COLO668 (cell line): ENCODE measurements around the gene LMLN.
A peak's percentile ranks its signal among the peaks of the same experiment; 100 is the strongest.
"Not testable (repeated sequence)": the region's sequence is repeated elsewhere in the genome, so short reads cannot be mapped to it uniquely, and the experiment has no call there.

ENCODE experiments used
- DNase-seq: peaks from one replicate; lab custom pipeline; 2025; ENCODE audit not compliant: unreplicated experiment; lab: John Stamatoyannopoulos, UW

LMLN gene

DNA sequence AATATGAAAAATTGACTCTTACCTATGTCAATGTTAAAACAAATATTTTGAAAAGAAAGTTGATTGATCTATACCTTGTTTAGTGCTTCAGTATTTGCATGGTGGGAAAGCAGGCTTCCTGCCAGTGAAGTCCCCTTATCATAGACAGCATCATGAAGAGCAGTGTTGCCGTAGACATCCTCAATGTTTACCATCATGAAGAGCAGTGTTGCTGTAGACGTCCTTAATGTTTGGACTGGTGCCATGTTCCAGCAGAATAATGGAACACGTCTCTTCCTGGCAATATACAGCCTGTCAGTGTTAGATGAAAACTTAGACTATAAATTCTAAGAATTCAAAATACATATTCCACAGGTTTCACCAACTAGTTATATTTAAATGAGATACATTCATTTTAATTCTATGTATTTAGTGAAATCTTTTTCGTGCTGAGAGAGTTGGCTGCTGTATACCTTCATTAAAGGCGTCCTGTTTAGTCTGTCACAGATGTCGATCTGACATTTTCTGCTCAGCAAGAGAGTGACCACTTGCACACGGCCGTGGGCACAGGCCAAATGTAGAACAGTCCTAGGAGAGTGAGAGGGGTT lies 116.8 kb downstream of the LMLN start:
- peak; percentile 25 for DNase-seq

DNA sequence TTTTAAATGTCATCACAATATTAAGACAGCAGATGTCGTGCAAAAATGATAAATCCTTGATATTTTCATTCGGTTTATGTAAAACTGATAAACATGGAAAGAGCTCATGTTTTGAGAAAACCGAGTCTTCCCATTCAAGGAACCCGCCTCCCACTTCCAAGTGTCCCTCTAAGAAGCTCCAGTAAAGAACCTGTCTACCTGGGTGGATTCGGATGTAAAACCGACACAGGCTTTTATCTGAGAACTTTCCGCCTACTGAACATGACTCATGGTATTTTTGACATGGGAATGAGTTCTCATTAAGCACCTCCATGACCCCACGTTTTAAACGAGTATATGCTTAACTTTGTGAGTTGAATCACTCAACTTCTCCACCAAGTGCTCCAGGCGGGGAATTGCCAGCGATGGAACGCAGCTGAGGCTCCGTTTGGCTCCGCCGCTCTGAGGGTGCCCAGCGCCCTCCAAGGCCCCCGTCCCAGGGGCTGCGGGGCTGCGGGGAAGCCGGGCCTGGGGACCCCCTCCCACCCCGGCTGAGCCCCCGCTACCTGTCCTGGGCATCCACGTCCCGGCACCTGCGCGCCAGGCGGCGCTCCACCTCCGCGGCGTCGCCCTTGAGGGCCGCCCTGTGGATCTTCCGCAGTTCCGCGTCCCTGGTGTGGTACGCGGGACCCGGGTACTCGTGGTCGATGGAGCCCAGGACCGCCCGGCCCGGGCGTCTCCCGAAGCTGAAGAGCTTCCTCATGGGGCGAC lies 119.9 kb downstream of the LMLN start:
- DNase-seq = peak; percentile 56

DNA sequence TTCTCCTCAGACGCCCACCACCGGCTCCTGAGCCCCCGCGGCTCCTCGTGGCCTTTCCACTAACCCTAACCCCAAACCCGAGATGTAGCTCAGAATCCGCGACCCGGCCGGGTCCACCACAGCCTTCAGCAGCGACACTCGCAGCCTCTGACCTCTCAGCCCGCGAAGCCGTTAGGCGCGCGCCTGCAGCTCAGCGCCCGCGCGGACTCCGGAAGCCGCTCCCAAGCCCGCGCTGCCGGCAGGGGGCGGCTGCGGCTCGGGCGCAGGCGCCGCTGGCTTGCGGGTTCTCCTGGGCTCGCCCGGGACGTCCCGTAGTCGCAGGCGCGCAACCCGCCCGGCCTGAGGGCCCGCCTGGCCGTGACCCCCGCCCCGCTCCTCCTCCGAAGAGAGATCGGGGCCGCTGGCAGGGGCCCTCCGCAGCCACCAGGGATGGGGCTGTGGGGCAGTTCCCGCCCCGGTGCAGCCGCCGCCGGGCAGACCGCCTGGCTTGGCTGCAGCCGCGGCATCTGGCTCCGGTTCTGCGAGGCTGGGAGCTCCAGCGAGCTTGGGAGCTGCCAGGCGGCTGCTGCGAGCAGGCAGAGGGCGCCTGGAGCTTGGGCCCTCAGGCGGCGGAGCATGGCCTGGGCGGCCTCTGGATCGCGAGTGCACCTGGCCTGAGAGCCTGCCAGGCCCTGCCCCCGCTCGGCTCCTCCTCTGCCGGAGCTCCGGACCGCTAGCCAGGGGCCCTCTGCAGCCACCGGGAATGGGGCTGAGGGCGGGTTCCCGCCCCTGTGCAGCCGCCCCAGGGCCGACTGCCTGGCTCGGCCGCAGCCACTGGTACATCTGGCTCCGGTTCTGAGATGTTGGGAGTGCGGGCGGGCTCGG lies 120.7 kb downstream of the LMLN start:
- peak; percentile 83 for DNase-seq

DNA sequence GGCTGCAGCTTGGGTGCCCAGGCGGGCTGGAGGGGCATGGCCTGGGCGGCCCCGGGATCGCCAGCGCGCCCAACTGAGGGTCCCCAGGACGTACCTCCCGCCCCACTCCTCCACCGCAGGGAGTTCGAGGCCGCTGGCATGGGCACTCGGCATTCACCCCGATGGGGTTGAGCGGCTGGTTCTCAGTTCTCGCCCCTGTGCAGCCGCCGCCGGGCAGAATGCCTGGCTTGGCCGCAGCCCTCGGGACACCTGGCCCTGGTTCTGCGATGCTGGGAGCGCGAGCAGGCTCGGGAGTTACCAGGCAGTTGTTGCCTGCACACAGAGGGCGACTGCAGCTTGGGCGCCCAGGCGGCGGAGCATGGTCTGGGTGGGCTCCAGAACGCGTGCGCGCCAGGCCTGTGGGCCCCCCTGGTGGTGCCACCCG lies 121.4 kb downstream of the LMLN start:
- peak; percentile 8 for DNase-seq

DNA sequence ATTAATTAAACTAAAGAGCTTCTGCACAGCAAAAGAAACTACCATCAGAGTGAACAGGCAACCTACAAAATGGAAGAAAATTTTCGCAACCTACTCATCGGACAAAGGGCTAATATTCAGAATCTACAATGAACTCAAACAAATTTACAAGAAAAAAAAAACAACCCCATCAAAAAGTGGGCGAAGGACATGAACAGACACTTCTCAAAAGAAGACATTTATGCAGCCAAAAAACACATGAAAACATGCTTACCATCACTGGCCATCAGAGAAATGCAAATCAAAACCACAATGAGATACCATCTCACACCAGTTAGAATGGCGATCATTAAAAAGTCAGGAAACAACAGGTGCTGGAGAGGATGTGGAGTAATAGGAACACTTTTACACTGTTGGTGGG lies 122.2 kb downstream of the LMLN start:
- not testable (repeated sequence) for DNase-seq

DNA sequence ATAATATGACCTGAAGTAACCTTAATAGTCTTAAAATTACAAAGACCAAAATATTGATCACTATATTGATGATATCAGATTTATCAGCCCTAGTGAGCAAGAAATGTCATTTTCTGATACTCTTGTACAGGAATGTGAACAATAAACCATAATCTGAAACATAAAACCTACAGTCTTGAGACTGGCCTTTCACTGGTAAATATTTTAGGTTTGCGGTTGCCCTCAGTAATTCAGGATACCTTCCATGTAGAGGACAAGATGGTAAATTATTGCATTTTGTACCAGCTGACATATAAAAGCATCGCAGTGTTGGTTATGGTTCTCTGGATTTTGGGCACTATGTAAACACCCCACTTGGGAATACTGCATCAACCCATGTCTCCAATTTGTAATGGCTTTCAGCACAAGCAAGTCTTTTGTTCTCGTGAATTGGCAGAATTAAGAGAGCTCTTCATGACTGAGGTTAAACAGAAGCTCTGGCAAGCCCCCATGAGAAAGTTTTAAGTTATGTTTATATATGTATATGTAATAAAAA lies 128.5 kb downstream of the LMLN start:
- no peak for DNase-seq

DNA sequence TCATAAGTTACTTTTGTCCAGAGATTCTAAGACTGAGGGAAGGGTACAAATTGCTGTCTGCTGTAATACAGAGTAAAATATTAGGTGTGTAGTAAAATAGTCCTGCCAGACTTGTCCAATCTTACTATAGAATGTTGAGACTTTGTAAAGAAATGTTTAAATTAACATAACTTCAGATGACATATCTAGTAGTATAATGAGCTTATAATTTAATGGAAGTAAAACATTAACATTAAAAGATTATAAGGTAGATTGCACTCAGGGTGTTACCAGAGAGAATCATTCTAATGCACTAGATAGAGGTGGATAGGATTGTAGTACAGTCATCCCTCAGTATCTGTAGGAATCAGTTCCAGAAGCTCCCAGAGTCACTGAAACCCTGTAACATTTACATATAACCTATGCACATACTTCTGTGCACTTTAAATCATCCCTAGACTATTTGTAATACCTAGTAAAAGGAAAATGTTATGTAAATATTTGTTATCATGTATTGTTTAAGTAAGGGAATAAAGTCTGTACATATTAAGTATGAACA lies 130.8 kb downstream of the LMLN start:
- DNase-seq = no peak

DNA sequence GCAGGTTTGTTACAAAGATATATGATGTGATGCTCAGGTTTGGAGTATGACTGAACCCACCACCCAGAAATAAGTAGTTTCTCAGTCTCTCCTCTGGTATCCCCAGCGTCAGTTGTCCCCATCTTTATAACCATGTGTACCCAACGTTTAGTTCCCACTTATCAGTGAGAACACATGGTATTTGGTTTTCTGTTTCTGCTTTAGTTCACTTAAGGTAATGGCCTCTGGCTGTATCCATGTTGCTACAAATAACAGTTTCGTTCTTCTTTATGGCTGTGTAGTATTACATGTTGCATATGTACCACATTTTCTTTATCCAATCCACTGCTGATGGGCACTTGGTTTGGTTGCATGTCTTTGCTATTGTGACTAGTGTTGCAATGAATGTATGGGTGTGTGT lies 132.3 kb downstream of the LMLN start:
- no peak for DNase-seq

DNA sequence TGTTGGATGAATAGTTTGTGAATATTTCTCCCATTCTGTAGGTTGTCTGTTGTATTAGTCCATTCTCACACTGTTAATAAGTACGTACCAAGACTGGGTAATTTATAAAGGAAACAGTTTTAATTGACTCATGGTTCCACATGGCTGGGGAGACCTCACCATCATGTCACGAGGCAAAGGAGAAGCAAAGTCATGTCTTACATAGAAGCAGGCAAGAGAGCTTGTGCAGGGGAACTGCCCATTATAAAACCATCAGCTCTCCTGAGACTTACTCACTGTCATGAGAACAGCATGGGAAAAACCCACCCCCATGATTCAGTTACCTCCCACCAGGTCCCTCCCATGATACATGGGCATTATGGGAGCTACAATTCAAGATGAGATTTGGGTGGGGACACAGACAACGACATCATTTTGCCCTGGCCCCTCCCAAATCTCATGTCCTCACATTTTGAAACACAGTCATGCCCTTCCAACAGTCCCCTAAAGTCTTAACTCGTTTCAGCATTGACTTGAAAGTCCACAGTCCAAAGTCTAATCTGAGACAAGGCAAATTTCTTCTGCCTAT lies 133.2 kb downstream of the LMLN start:
- DNase-seq = no peak
